ENCODE data around the gene OGFOD1.
A peak's percentile ranks its signal among the peaks of the same experiment; 100 is the strongest.
"Not testable (repeated sequence)": the region's sequence is repeated elsewhere in the genome, so short reads cannot be mapped to it uniquely, and the experiment has no call there.

The OGFOD1 gene

GRCh38 chr16:56475201-56475600 lies 23.8 kb downstream of the OGFOD1 start:
- no peak overlapping the region for H3K4me3 ChIP-seq (ENCODE audit: low read length)
- no peak for DNase-seq (ENCODE audit: low read depth, low spot score)

DNA sequence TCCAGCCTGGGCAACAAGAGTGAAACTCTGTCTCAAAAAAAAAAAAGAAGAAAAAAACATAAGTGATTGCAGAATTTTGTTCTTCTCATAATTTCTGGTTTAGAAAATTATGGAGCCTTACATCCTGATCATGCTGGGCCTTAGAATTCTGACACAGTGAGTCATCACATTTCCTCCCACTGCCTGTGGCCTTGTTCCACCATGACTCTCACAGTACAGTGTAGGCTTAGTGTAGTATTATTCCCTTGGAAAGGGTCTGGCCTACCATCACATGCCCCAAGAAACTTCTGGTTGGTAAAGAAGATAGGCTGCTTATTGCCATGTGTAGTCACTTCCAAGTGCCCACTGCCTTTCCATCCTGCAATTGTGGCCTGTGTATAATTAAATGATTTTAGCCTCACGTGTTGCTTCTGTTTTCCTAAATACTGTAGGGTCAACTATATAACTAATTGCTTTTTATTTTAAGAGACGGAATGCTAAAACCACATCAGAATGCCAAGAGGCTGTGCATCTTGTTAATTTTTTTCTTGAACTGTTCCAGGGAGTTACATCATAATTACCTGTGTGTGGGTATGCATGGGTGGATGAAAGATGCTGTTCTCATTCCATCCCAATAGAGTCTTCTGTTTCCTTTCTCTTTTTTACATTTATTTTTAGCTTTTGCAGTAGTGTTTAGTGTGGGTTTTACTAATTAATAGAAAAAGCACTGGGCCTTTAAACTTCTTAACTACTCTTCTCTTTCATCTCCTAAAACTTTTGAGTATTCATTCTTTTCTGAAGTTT lies 25.9 kb downstream of the OGFOD1 start:
- no peak overlapping the region for H3K4me3 ChIP-seq (ENCODE audit: low read length)
- DNase-seq (ENCODE audit: low read depth, low spot score) = no peak

GRCh38 chr16:56478281-56479049 lies 27.1 kb downstream of the OGFOD1 start:
- no peak for DNase-seq (ENCODE audit: low read depth, low spot score)
- no peak overlapping the region for H3K4me3 ChIP-seq (ENCODE audit: low read length)

GRCh38 chr16:56479469-56479868 lies 28.1 kb downstream of the OGFOD1 start:
- DNase-seq (ENCODE audit: low read depth, low spot score) = no peak
- H3K4me3 ChIP-seq (ENCODE audit: low read length) = no peak overlapping the region

- no peak for DNase-seq (ENCODE audit: low read depth, low spot score)
- no peak overlapping the region for H3K4me3 ChIP-seq (ENCODE audit: low read length)
Measured at GRCh38 chr16:56480776-56481467, 29.6 kb downstream of the OGFOD1 start.

DNA sequence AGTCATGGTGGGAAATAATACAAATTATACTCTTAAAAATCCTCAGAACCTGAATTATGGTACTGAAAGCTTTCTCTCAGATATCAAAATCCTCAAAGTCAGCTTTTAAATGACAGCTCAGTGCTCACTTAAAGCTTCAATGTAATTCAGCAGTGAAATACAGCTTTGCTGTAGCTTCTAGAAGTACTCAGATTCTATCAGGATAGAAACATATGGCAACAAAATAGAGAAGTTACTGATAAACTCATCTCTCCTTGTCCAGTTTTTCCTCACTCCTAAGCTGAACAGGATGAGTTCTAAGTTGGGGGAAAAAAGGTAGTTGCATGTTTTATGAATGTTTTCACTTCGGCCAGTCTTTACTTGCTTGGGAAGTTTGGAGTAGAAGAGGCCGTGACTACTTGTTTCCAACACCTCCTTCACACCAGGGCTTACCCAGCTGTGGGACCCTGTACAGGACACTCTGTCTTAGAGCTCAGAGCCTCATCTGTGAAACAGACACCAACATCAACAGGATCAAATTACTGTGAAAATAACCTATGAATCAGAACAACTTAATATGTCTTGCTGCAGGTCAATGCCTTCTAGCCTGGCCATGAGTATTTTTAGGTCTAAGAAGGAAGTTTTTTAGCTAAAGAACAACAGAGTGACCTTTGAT lies 30.2 kb downstream of the OGFOD1 start:
- DNase-seq (ENCODE audit: low read depth, low spot score) = no peak
- H3K4me3 ChIP-seq (ENCODE audit: low read length) = no peak overlapping the region

GRCh38 chr16:56482683-56483236 lies 31.4 kb downstream of the OGFOD1 start:
- DNase-seq (ENCODE audit: low read depth, low spot score) = no peak
- no peak overlapping the region for H3K4me3 ChIP-seq (ENCODE audit: low read length)

DNA sequence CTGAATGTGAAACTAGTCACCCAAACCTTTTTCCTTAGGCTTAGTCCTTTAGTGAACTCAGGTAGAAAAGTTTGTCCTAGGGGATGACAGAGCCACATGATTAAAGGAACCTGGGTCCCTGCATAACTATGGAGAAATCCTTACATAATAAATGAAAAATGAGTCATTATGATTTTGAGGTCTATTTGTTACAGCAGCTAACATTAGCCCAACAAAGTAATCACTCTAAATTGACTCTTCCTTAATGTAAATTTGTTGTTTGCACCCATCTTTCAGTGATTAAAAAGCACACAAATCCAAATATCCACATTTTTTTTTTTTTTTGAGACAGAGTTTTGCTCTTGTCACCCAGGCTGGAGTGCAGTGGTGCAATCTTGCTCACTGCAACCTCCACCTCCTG lies 32.0 kb downstream of the OGFOD1 start:
- no peak for DNase-seq (ENCODE audit: low read depth, low spot score)

DNA sequence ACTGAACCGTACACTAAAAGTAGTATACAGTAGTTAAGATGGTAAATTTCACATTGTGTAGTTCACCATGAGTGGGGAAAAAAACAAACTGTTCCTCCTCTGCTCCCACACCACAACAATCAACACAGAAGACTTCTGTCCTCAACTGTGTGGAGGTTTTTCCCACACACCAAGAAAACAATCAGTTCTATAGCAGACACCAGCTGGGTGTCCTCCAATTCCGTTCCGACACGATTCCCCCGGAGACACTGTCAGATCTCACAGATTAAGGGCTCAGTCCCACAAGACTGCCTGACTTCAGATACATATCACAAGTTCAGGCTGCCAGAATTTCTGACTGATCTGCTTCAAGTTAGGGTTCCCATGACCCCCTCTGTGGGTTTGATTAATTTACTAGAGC lies 36.7 kb downstream of the OGFOD1 start:
- no peak overlapping the region for H3K4me3 ChIP-seq (ENCODE audit: low read length)
- no peak for DNase-seq (ENCODE audit: low read depth, low spot score)

More for the DNA sequence above, 32.0 kb downstream of the OGFOD1 start:
- H3K4me3 ChIP-seq (ENCODE audit: low read length) = no peak overlapping the region

DNA sequence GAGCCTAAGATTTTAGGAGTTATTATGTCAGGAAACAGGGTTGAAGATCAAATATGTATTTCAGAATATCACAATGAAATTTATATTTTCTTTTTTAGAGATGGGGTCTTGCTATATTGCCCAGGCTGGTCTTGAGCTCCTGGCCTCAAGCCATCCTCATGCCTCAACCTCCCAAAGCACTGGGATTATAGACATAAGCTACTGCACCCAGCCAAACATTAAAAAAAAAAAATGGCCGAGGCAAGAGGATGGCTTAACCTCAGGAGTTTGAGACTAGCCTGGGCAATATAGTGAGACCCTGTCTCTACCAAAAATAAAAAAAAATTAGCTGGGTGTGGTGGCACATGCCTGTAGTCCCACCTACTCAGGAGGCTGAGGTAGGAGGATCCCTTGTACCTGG lies 37.5 kb downstream of the OGFOD1 start:
- not testable (repeated sequence) for H3K4me3 ChIP-seq (ENCODE audit: low read length)

DNA sequence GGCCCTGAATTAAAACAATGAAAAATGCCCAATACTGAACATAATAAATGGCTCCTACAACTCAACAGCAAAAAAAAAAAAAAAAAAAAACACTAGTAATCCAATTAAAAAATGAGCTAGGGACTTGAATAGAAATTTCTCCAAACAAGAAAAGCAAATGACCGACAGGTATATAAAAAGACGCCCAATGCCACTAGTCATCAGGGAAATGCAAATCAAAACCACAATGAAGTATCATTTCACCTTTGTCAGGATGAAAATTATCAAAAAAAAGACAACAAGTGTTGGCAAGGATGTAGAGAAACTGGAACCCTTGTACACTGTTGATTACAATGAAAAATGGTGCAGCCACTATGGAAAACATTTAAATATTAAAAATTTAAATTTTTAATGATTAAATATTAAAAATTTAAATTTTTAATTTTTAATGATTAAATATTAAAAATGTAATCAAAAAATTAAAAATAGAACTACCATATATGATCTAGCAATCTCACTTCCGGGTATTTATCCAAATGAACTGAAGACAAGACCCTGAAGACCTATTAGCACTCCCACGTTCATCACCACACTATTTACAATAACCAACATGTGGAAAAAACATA lies 40.4 kb downstream of the OGFOD1 start:
- DNase-seq (ENCODE audit: low read depth, low spot score) = no peak
- H3K4me3 ChIP-seq (ENCODE audit: low read length) = no peak overlapping the region

More for the DNA sequence above, 37.5 kb downstream of the OGFOD1 start:
- not testable (repeated sequence) for DNase-seq (ENCODE audit: low read depth, low spot score)

GRCh38 chr16:56493126-56493525 lies 41.8 kb downstream of the OGFOD1 start:
- H3K4me3 ChIP-seq (ENCODE audit: low read length) = no peak overlapping the region
- DNase-seq (ENCODE audit: low read depth, low spot score) = no peak

DNA sequence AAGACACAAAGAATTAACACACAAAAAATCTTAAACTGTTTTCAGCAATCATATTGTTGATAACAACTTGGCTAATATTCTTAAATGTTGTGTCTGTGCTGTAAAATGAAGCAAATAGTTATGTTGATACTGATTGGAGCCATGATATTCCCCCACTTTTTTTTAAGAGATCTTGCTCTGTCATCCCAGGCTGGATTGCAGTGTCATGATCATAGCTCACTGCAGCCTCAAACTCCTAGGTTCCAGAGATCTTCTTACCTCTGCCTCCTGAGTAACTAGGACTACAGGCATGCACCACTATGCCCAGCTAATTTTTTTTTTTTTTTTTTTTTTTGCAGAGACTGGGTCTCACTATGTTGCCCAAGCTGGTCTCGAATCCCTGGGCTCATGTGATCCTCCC lies 42.5 kb downstream of the OGFOD1 start:
- DNase-seq (ENCODE audit: low read depth, low spot score) = no peak
- H3K4me3 ChIP-seq (ENCODE audit: low read length) = no peak overlapping the region

- DNase-seq (ENCODE audit: low read depth, low spot score) = no peak
- H3K4me3 ChIP-seq (ENCODE audit: low read length) = no peak overlapping the region
Measured at GRCh38 chr16:56505181-56505580, 53.8 kb downstream of the OGFOD1 start.

DNA sequence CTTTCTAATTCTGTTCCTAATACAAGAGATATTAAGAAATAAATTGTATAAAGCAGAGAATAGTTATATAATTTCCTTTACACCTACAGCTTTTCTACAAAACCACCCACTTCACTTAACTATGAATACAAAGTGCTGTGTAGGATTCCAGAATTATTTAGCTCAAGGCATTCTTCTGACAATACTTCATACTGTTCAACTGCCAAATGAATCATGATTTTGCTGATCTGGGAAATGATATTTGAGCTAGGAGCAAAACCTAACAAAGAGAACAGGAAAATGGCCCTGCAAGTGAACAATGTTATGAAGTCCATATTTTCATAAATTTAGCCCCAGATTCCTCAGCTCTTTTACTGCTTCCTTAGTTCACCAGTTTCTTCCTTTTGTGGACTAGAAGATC lies 55.6 kb downstream of the OGFOD1 start:
- no peak for DNase-seq (ENCODE audit: low read depth, low spot score)
- no peak overlapping the region for H3K4me3 ChIP-seq (ENCODE audit: low read length)

DNA sequence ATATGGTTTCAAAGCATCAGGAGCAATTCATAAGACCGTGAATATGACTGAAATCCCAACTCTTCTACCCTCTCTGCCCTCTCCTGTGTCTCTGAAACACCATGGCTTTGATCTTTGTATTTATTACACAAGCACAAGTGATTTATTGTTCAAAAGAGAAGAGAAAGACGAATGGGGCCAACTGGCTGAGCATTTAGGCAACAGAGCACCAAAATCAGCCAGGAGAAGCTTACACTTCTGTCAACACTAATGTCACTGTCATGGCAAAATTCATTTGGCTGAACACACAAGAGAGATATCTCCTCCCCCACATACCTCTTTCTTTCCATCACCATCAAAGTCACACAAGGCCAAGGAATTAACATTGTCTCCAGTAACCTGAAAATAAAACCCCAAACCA lies 59.2 kb downstream of the OGFOD1 start:
- DNase-seq (ENCODE audit: low read depth, low spot score) = no peak
- no peak overlapping the region for H3K4me3 ChIP-seq (ENCODE audit: low read length)

DNA sequence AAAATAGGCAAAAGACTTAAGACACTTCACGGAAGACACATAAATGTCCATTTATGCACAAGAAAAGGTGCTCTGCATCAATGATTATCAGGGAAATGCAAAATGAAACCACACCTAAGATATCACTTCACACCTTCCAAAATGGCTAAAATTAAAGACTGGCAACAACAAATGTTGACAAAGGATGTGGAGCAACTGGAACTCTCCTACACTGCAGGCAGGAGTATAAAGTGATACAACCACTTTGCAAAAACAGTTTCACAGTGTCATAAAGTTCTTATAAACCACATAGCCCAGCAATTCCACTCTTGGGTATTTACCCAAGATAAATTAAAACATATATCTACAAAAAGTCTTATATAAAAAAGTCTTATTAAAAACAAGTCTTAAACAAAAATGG lies 60.7 kb downstream of the OGFOD1 start:
- no peak overlapping the region for H3K4me3 ChIP-seq (ENCODE audit: low read length)
- DNase-seq (ENCODE audit: low read depth, low spot score) = no peak

GRCh38 chr16:56513091-56513490 lies 61.7 kb downstream of the OGFOD1 start:
- DNase-seq (ENCODE audit: low read depth, low spot score) = no peak
- no peak overlapping the region for H3K4me3 ChIP-seq (ENCODE audit: low read length)

DNA sequence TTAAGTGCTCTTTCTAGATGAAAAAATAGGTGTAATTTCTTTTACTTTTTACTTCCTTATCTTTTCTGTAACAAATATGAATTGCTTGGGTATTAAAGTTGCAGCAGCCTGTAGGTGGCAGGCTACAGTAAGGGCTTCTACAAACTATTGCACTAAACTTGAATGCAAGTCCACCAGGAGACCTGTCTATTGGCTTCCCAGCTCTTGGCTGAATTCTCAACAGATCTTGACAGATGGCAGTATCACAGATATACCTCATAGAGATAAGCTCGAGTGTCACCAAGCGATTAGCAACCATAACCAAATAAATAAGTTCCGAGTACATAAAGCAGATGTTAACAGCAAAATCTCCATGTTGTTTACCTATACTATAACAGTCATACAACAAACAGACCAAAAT lies 62.6 kb downstream of the OGFOD1 start:
- H3K4me3 ChIP-seq (ENCODE audit: low read length) = no peak overlapping the region
- peak; percentile 63 for DNase-seq (ENCODE audit: low read depth, low spot score)
